GM23248 (cell line): Measurements from ENCODE around the gene CDIP1.

Experiments used
- EZH2 ChIP-seq: fragments of 200-600 bp; sonication (generic); IDR thresholded peaks from 2 replicates; pipeline ENCODE4 v1.6.1; 2018; ENCODE audit warnings: antibody characterized with exemption, mild to moderate bottlenecking; ENCODE audit not compliant: insufficient read depth, poor library complexity, severe bottlenecking
- EZH2phosphoT487 ChIP-seq: fragments of 200-600 bp; sonication (generic); IDR thresholded peaks from 2 replicates; pipeline ENCODE4 v1.6.1; 2018; ENCODE audit warnings: antibody characterized with exemption, moderate library complexity, mild to moderate bottlenecking, low read depth; ENCODE audit not compliant: insufficient read depth

DNA sequence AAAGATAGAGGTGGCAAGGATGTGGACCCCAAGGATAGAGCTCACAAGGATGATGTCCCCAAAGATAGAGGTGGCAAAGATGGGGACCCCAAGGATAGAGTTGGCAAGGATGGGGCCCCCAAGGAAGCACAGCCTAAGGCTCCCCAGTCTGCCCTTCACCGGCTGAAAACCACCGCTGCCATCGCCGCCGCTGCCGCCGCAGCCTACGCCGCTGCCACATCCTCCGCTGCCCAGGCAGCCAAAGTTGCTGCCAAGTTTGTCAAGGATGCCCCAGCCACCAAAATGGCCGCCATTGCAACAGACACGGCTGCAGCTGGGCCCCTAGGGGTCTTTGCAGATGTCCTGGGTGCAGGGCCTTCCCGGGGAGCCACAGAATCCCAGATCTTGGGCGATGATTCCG, 37.4 kb upstream of the CDIP1 start:
- TF ChIP-seq EZH2 (no peak), EZH2phosphoT487 (no peak)
